GM18499 (cell line): Measurements from ENCODE around the gene MAD2L1.
"Not testable (repeated sequence)": the region's sequence is repeated elsewhere in the genome, so short reads cannot be mapped to it uniquely, and the experiment has no call there.

Experiments used
- ATAC-seq: cut with Tn5 transposase; IDR thresholded peaks from one replicate; pipeline ENCODE4 v1.9.1; 2021; ENCODE audit warnings: moderate number of reproducible peaks; ENCODE audit not compliant: insufficient read depth, unreplicated experiment

MAD2L1 gene

GRCh38 chr4:120066517-120067340 lies at the start of gene MAD2L1:
MAD2L1 (minus strand) TSS chr4:120066848; CDS start chr4:120066734, 114 bp downstream.
- peak; percentile 72 for ATAC-seq

- ATAC-seq: no peak
Measured at GRCh38 chr4:120111745-120112144, 45.1 kb upstream of the MAD2L1 start.

GRCh38 chr4:120109406-120109805 lies 42.8 kb upstream of the MAD2L1 start:
- no peak for ATAC-seq

DNA sequence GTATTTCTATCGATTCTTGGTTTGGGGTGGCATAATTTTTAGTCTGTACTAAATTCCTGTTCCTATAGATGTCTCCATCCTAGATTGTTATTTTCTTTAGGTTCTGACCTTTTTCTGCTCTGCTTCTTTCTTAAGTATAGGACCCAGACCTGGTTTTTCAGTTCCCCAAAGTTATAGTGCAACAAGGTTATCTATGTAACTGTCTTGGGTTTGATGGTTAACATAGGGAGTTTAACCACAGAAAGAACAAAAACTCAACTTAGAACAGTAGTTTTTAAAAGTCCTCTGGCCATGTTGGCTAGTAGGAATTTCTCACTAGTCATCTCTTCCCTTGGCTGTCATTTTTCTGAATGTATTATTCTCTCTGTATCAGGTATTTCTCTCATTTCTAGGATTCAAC lies 38.8 kb upstream of the MAD2L1 start:
- peak; percentile 93 for ATAC-seq

DNA sequence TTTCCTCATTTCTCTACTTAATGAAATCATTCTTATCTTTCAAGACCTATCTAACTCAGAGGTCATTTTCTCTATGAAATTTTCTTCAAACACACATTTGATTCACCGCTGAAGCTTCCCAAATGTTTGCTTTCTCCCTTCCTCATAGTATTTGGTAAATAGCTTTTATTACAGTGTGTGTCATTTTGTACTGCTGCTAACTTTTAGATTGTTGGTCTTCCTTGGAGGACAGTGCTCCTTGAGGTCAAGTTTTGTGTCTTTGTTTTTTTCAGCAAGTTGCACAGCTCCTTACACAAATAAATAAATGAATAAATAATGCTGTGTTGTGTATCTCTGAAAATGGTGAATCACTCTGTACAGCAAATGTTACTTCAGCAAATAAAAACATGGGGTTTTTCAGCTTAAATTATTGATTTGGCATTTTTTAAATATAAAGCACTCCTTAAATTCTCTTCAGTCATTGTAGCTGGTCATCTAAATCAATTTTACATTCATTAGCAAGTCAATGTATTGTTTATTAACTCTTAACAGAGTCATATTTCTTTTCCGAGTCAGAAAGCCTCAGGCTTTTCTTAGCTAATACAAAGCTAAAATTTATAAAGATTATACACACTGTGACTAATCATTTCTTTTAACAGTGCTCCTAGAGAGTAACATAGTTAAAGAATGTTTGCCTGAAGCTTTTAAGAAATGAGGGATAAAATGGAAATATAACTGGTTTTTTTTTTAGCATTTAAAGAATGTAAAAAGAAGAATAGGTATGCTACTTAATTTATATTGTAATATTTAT lies 30.1 kb upstream of the MAD2L1 start:
- no peak for ATAC-seq

DNA sequence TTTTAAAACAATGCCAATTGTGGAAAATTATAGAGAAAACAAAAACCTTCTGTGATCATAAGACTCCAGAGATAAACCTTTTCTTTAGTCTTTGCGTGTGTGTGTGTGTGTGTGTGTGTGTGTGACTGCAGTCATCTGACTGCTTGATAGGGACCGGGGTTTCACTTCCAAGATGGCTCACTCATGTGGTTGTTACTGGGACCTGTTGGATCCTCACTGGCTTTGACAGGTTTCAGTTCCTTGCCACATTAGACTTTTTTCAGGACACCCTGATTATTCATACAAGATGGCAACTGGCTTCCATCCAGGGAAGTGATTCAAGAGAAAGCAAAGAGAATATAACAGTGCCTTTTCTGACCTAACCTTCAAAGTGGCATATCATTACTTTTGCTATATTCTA lies 21.9 kb upstream of the MAD2L1 start:
- ATAC-seq: no peak

- ATAC-seq: not testable (repeated sequence)
Measured at GRCh38 chr4:120088066-120088465, 21.4 kb upstream of the MAD2L1 start.

DNA sequence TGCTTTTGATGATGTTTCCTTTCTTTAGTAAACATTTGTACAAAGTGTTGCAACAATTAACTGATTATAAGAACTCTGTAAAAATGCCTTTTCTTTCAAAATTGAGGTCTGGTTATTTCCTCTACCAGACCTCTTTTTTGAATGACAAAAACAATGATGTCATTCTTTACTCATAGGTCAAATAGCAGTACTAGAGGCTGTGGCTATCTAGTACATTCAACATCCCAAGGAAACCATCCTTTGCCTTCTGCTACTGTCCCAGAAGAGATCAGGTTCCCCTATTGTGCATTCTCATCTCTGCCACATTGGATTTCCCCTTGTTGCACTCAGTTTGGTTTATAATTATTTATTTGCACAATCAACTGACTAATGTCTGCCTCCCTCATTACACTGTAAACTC lies 19.1 kb upstream of the MAD2L1 start:
- peak; percentile 47 for ATAC-seq

GRCh38 chr4:120084327-120084726 lies 17.7 kb upstream of the MAD2L1 start:
- no peak for ATAC-seq

- ATAC-seq: no peak
Measured at GRCh38 chr4:120083152-120083551, 16.5 kb upstream of the MAD2L1 start.

- ATAC-seq: no peak
Measured at GRCh38 chr4:120082251-120082650, 15.6 kb upstream of the MAD2L1 start.

DNA sequence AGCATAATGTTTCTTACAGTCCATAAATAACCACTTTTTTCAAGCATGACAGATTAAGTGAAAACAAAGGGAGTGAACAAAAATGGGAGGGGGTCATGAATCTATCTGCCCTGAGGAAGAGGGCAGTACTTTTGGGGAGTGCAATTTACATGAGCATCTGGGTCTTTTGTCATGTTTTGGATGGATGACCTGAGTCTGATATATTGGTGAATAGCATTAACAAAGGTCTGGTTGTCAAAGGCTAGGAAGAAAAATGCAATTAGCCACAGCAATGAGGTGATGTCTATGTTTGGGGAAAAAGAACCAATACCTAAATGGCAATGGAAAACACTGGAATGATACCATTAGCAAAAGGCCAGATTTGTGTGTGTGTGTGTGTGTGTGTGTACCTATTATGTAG lies 15.1 kb upstream of the MAD2L1 start:
- no peak for ATAC-seq

DNA sequence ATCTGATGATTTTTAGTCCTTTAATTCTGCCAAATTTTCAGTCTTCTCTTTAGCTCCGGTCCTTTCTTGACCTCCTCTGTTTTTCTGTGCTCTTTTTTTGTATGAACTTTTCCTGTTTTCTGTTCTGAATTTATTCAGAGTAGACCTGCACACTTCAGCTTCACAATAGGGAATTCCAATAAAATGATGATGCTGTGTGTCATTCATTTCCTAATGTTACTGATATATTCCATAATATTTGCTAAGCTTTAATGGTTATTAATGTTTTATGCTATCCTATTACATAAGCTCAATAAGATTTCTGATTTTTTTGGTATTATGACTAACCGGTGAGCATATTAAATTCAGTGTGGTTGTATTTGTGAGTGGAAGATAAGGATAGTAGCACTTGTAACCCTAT lies 13.9 kb upstream of the MAD2L1 start:
- no peak for ATAC-seq

GRCh38 chr4:120079839-120080520 lies 13.3 kb upstream of the MAD2L1 start:
- ATAC-seq: no peak

- no peak for ATAC-seq
Measured at GRCh38 chr4:120078216-120078615, 11.6 kb upstream of the MAD2L1 start.

- peak; percentile 18 for ATAC-seq
Measured at GRCh38 chr4:120071192-120071795, 4.6 kb upstream of the MAD2L1 start.

- ATAC-seq: no peak
Measured at GRCh38 chr4:120070196-120070595, 3.5 kb upstream of the MAD2L1 start.

DNA sequence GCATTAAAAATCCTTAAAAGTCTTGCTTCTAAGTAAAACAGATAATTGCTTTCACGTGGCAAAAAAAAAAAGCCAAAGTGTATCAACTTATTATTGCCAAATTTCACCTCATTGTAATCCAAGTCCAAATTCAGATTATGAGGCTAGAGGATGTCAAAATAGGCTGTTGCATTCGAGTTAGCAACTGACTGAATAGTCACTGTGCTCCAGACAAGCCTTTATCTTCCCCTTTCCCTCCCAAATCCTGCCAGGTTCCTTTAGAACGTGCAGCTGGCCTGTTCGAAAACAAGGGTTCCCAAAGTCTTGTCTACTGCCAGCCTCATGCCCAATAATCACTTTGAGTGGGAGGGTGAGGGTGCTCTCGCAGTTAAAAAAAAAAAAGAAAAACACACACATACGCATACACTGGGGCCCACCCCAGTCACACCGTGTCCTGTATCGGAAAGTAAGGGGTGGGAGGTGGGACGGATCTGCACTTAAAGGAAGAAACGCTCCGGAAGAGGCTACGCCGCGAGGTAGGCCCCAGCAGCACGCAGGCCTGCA lies 603 bp downstream of the MAD2L1 start:
- peak; percentile 0 for ATAC-seq

DNA sequence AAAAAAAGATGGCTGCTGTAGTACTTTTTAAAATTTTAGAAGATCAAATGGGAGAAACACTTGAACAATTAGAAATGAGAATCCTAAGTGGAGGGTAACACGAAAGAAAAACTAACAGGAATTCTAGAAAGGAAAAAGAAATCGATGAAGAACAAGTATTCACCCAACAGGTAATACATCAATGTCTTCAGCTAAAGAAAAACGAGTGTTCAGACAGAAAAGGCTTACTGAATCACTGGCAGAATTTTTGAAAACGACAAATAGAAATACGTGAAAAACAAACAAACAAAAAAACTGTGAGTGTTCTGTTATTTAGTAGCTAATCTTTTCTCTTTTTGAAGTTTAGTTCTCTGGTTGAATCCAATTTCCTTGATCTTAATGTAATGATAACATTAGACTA lies 1.8 kb downstream of the MAD2L1 start:
- no peak for ATAC-seq

- not testable (repeated sequence) for ATAC-seq
Measured at GRCh38 chr4:120063711-120064110, 2.9 kb downstream of the MAD2L1 start.
